Stomach (tissue), 9 donors: ENCODE measurements around the gene NAV3. TPM values are rescaled to one million over a fixed set of nuclear protein-coding genes. Genes with fewer than 3 reads are reported as not detected.

Experiments
- DNase-seq, 2 donors: peaks; one replicate each; pipeline versions ENCODE4 v3.0.0 to v3.0.0-alpha.2; 2013 to 2019
- H3K27ac ChIP-seq, 5 donors: fragments of 200-600 bp in 4 of 5; sonication (generic) in 4 of 5; one replicate each; pipeline ENCODE4 v1.5.1; 2013 to 2019; ENCODE audit warnings: mild to moderate bottlenecking in 1 of 5, moderate library complexity in 1 of 5
- H3K27me3 ChIP-seq, 3 donors: fragments of 200-600 bp; sonication (generic); one replicate each; pipeline ENCODE4 v1.5.1; 2017 to 2019; ENCODE audit warnings: mixed run types in 1 of 3
- H3K36me3 ChIP-seq, 4 donors: fragments of 200-600 bp; sonication (generic); 1 replicate in 3 of 4; 2 replicates in 1 of 4; pipeline ENCODE4 v1.5.1; 2016 to 2019
- H3K4me1 ChIP-seq, 4 donors: fragments of 200-600 bp; sonication (generic); one replicate each; pipeline ENCODE4 v1.5.1; 2016 to 2019
- H3K4me3 ChIP-seq, 4 donors: fragments of 200-600 bp; sonication (generic) in 3 of 4; one replicate each; pipeline ENCODE4 v1.5.1; 2016 to 2019; ENCODE audit warnings: mild to moderate bottlenecking in 1 of 4
- H3K9me3 ChIP-seq, 4 donors: fragments of 200-600 bp; sonication (generic); one replicate each; pipeline ENCODE4 v1.5.1; 2016 to 2019
- EP300 ChIP-seq: sonication (generic); formaldehyde crosslinking; IDR thresholded peaks from one replicate; pipeline ENCODE4 v1.6.1; 2017; ENCODE audit warnings: antibody characterized with exemption
- POLR2A ChIP-seq, 4 donors: fragments of 450-650 bp; IDR thresholded peaks; one replicate each; pipeline ENCODE4 v1.6.1; 2016; ENCODE audit warnings: antibody characterized with exemption in 4 of 4, control low read depth in 2 of 4, mild to moderate bottlenecking in 1 of 4, moderate library complexity in 1 of 4
- POLR2AphosphoS5 ChIP-seq, 3 donors: sonication (generic); formaldehyde crosslinking; IDR thresholded peaks; one replicate each; pipeline ENCODE4 v1.6.1; 2016; ENCODE audit warnings: antibody characterized with exemption in 3 of 3
- WGBS, 5 donors: extraction: QIAGEN DNeasy Blood & Tissue Kit in 3 of 5; methylation state at CpG; one replicate each; pipeline versions ENCODE4 v1.1.5 to v1.1.7; 2013 to 2018; 5-methylcytosine and 5-hydroxymethylcytosine counted together
- intact Hi-C: fragments of 100-400 bp; cut with DNase I; formaldehyde crosslinking; loops from one replicate; pipeline ENCODE4 v1.15.1; 2023; ENCODE audit warnings: low total_unique reads
- polyA plus RNA-seq, 3 donors: library from polyadenylated mRNA; stranded (reverse); fragments of 200-250 nt; gene quantifications; one replicate each; pipeline ENCODE4 v1.2.3, GENCODE V29; 2013
- total RNA-seq, 5 donors: library from RNA; depleted of rRNA; stranded (reverse); fragments of >200 nt; gene quantifications; one replicate each; pipeline versions ENCODE4 v1.1.0 to v1.2.3, GENCODE V29; 2014 to 2016
- TF ChIP-seq, protein P1 (sequence below), 7 experiments: fragments of 450-650 bp in 4 of 7; fragments of 200-600 bp in 3 of 7; sonication (generic) in 3 of 7; IDR thresholded peaks; one replicate each; pipeline ENCODE4 v1.5.1; 2016 to 2019; ENCODE audit warnings: antibody characterized with exemption in 7 of 7, control low read depth in 2 of 7, mild to moderate bottlenecking in 1 of 7
- donor health status: healthy with polysubstance abuse.
- donor health status: Bipolar disorder and iron deficiency.
- donor health status: healthy.

The NAV3 gene
- total and polyA plus RNA-seq, 8 donors: 0.15 to 18.9 (median 2.2) TPM

DNA sequence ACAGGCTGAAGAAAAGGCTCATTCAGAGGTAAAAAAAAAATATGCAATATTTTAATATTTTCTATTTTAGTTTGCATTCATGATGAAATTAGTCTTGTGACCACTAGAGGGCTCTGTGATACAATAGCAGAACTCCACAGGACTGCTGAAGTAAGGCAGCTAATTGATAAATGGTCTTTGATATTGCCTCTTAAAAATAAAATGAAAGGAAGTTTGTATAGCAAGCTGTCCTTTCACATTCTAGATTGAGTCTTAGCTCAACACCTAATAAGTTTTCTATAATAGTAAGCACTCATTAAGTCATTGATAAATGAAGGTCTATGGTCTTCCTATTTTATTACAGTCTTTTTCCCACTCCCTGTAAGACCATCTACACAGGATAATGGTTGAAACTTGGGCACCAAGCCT is 315.7 kb downstream of the NAV3 start:
- TF ChIP-seq POLR2A (IDR thresholded peaks at IDR 0.05) (no peak), EP300 (no peak), POLR2AphosphoS5 (IDR thresholded peaks at IDR 0.05) (no peak)
- TF ChIP-seq, protein P1, sequence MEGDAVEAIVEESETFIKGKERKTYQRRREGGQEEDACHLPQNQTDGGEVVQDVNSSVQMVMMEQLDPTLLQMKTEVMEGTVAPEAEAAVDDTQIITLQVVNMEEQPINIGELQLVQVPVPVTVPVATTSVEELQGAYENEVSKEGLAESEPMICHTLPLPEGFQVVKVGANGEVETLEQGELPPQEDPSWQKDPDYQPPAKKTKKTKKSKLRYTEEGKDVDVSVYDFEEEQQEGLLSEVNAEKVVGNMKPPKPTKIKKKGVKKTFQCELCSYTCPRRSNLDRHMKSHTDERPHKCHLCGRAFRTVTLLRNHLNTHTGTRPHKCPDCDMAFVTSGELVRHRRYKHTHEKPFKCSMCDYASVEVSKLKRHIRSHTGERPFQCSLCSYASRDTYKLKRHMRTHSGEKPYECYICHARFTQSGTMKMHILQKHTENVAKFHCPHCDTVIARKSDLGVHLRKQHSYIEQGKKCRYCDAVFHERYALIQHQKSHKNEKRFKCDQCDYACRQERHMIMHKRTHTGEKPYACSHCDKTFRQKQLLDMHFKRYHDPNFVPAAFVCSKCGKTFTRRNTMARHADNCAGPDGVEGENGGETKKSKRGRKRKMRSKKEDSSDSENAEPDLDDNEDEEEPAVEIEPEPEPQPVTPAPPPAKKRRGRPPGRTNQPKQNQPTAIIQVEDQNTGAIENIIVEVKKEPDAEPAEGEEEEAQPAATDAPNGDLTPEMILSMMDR (IDR thresholded peaks at IDR 0.05): peak in 3 of 7 experiments; percentile 30 to 48 (median 47)

GRCh38 chr12:78149459-78149858 is 318.8 kb downstream of the NAV3 start:
- H3K4me1 ChIP-seq: no peaks in the 10 kb centered on the region
- H3K27ac ChIP-seq: no peak overlapping the region
- H3K4me3 ChIP-seq: no peak overlapping the region
- TF ChIP-seq POLR2A (IDR thresholded peaks at IDR 0.05) (no peak), EP300 (no peak), POLR2AphosphoS5 (IDR thresholded peaks at IDR 0.05) (no peak)
- TF ChIP-seq, protein P1 (IDR thresholded peaks at IDR 0.05): no peak
- H3K36me3 ChIP-seq: no peaks in the 10 kb centered on the region
- DNase-seq: peak in 1 of 2 donors; percentile 9
- intact Hi-C loops: no loop called here
- 48 to 85% (median 78%) methylated on average over 2 of the region's 2 CpGs for WGBS, 5 donors
- no peaks in the 10 kb centered on the region for H3K9me3 ChIP-seq
- H3K27me3 ChIP-seq: no peaks in the 10 kb centered on the region

More for the DNA sequence above, 315.7 kb downstream of the NAV3 start:
- H3K27me3 ChIP-seq: no peaks in the 10 kb centered on the region
- no peaks in the 10 kb centered on the region for H3K4me1 ChIP-seq
- no peak overlapping the region for H3K4me3 ChIP-seq
- DNase-seq: peak in 1 of 2 donors; percentile 54
- H3K27ac ChIP-seq: no peak overlapping the region
- H3K9me3 ChIP-seq: no peaks in the 10 kb centered on the region
- intact Hi-C loops: no loop called here
- H3K36me3 ChIP-seq: no peaks in the 10 kb centered on the region

GRCh38 chr12:78155546-78155945 is 324.9 kb downstream of the NAV3 start:
- H3K9me3 ChIP-seq: no peaks in the 10 kb centered on the region
- no peaks in the 10 kb centered on the region for H3K4me1 ChIP-seq
- WGBS, 5 donors: 93 to 97% (median 94%) methylated on average over 1 of the region's 1 CpG
- no peak for DNase-seq
- no peak overlapping the region for H3K27ac ChIP-seq
- no peaks in the 10 kb centered on the region for H3K36me3 ChIP-seq
- intact Hi-C loops: no loop called here
- no peak overlapping the region for H3K4me3 ChIP-seq
- TF ChIP-seq EP300 (no peak), POLR2A (IDR thresholded peaks at IDR 0.05) (no peak), POLR2AphosphoS5 (IDR thresholded peaks at IDR 0.05) (no peak)
- TF ChIP-seq, protein P1 (IDR thresholded peaks at IDR 0.05): no peak
- H3K27me3 ChIP-seq: no peaks in the 10 kb centered on the region

GRCh38 chr12:78156751-78157150 is 326.1 kb downstream of the NAV3 start:
- intact Hi-C loops: no loop called here
- Histone ChIP-seq H3K36me3 (no peaks in the 10 kb centered on the region), H3K4me1 (no peaks in the 10 kb centered on the region), H3K27ac (no peak overlapping the region), H3K27me3 (no peaks in the 10 kb centered on the region), H3K4me3 (no peak overlapping the region), H3K9me3 (no peaks in the 10 kb centered on the region)
- TF ChIP-seq POLR2A (IDR thresholded peaks at IDR 0.05) (no peak), POLR2AphosphoS5 (IDR thresholded peaks at IDR 0.05) (no peak), EP300 (no peak)
- TF ChIP-seq, protein P1 (IDR thresholded peaks at IDR 0.05): no peak
- no peak for DNase-seq
